ENCODE measurements around the gene TENT5C.
A peak's percentile ranks its signal among the peaks of the same experiment; 100 is the strongest.

TENT5C gene

GRCh38 chr1:117608758-117609157, 2.9 kb downstream of the TENT5C start:
- Histone ChIP-seq H3K4me3 (ENCODE audit: low read depth in 1 of 2, low read length in 2 of 2) (no peak overlapping the region), H3K27me3 (ENCODE audit: low read depth, low read length) (no peaks in the 10 kb centered on the region), H3K4me1 (ENCODE audit: control insufficient read depth in 1 of 2, insufficient read depth in 2 of 2, low read length in 2 of 2) (peaks cover 17 to 30% of the 10 kb centered on the region in 2 donors)

GRCh38 chr1:117609471-117609911, 3.6 kb downstream of the TENT5C start:
- Histone ChIP-seq H3K9me3 (ENCODE audit: control insufficient read depth in 1 of 2, low read length in 2 of 2) (no peaks in the 10 kb centered on the region), H3K4me1 (ENCODE audit: control insufficient read depth in 1 of 2, insufficient read depth in 2 of 2, low read length in 2 of 2) (peaks cover 17 to 31% of the 10 kb centered on the region in 2 donors), H3K36me3 (ENCODE audit: control insufficient read depth in 1 of 2, insufficient read depth in 2 of 2, low read length in 2 of 2) (no peaks in the 10 kb centered on the region), H3K27me3 (ENCODE audit: low read depth, low read length) (no peaks in the 10 kb centered on the region), H3K27ac (ENCODE audit: low read length) (no peak overlapping the region), H3K4me3 (ENCODE audit: low read depth in 1 of 2, low read length in 2 of 2) (no peak overlapping the region)

More at GRCh38 chr1:117608758-117609157, 2.9 kb downstream of the TENT5C start:
- H3K9me3 ChIP-seq (ENCODE audit: control insufficient read depth in 1 of 2, low read length in 2 of 2), result no peaks in the 10 kb centered on the region
- H3K36me3 ChIP-seq (ENCODE audit: control insufficient read depth in 1 of 2, insufficient read depth in 2 of 2, low read length in 2 of 2), result no peaks in the 10 kb centered on the region
- peak overlapping the region; percentile 16 for H3K27ac ChIP-seq (ENCODE audit: low read length)

- Histone ChIP-seq H3K4me1 (ENCODE audit: control insufficient read depth in 1 of 2, insufficient read depth in 2 of 2, low read length in 2 of 2) (peaks cover 17 to 34% of the 10 kb centered on the region in 2 donors), H3K27me3 (ENCODE audit: low read depth, low read length) (no peaks in the 10 kb centered on the region)
Observed at GRCh38 chr1:117610036-117610435, 4.2 kb downstream of the TENT5C start.

GRCh38 chr1:117611121-117611601, 5.3 kb downstream of the TENT5C start:
- no peaks in the 10 kb centered on the region for H3K36me3 ChIP-seq (ENCODE audit: control insufficient read depth in 1 of 2, insufficient read depth in 2 of 2, low read length in 2 of 2)
- no peaks in the 10 kb centered on the region for H3K9me3 ChIP-seq (ENCODE audit: control insufficient read depth in 1 of 2, low read length in 2 of 2)
- no peaks in the 10 kb centered on the region for H3K27me3 ChIP-seq (ENCODE audit: low read depth, low read length)
- peak overlapping the region; percentile 14 for H3K27ac ChIP-seq (ENCODE audit: low read length)
- no peak overlapping the region for H3K4me3 ChIP-seq (ENCODE audit: low read depth in 1 of 2, low read length in 2 of 2)
- peaks cover 17 to 34% of the 10 kb centered on the region in 2 donors for H3K4me1 ChIP-seq (ENCODE audit: control insufficient read depth in 1 of 2, insufficient read depth in 2 of 2, low read length in 2 of 2)

More at GRCh38 chr1:117610036-117610435, 4.2 kb downstream of the TENT5C start:
- Histone ChIP-seq H3K9me3 (ENCODE audit: control insufficient read depth in 1 of 2, low read length in 2 of 2) (no peaks in the 10 kb centered on the region), H3K27ac (ENCODE audit: low read length) (no peak overlapping the region), H3K4me3 (ENCODE audit: low read depth in 1 of 2, low read length in 2 of 2) (no peak overlapping the region), H3K36me3 (ENCODE audit: control insufficient read depth in 1 of 2, insufficient read depth in 2 of 2, low read length in 2 of 2) (no peaks in the 10 kb centered on the region)

GRCh38 chr1:117611894-117612483, 6.1 kb downstream of the TENT5C start:
- H3K27me3 ChIP-seq (ENCODE audit: low read depth, low read length), result no peaks in the 10 kb centered on the region
- H3K9me3 ChIP-seq (ENCODE audit: control insufficient read depth in 1 of 2, low read length in 2 of 2), result no peaks in the 10 kb centered on the region
- H3K27ac ChIP-seq (ENCODE audit: low read length), result peak overlapping the region; percentile 73
- no peaks in the 10 kb centered on the region for H3K36me3 ChIP-seq (ENCODE audit: control insufficient read depth in 1 of 2, insufficient read depth in 2 of 2, low read length in 2 of 2)
- peaks cover 17 to 34% of the 10 kb centered on the region in 2 donors for H3K4me1 ChIP-seq (ENCODE audit: control insufficient read depth in 1 of 2, insufficient read depth in 2 of 2, low read length in 2 of 2)
- H3K4me3 ChIP-seq (ENCODE audit: low read depth in 1 of 2, low read length in 2 of 2), result no peak overlapping the region

- H3K4me3 ChIP-seq (ENCODE audit: low read depth in 1 of 2, low read length in 2 of 2), result peak overlapping the region in 1 of 2 donors; percentile 10
- no peaks in the 10 kb centered on the region for H3K9me3 ChIP-seq (ENCODE audit: control insufficient read depth in 1 of 2, low read length in 2 of 2)
- peak overlapping the region; percentile 73 for H3K27ac ChIP-seq (ENCODE audit: low read length)
- H3K36me3 ChIP-seq (ENCODE audit: control insufficient read depth in 1 of 2, insufficient read depth in 2 of 2, low read length in 2 of 2), result no peaks in the 10 kb centered on the region
- peaks cover 17 to 28% of the 10 kb centered on the region in 2 donors for H3K4me1 ChIP-seq (ENCODE audit: control insufficient read depth in 1 of 2, insufficient read depth in 2 of 2, low read length in 2 of 2)
- H3K27me3 ChIP-seq (ENCODE audit: low read depth, low read length), result no peaks in the 10 kb centered on the region
Observed at GRCh38 chr1:117612517-117613248, 6.8 kb downstream of the TENT5C start.

- Histone ChIP-seq H3K4me1 (ENCODE audit: control insufficient read depth in 1 of 2, insufficient read depth in 2 of 2, low read length in 2 of 2) (peaks cover 17 to 23% of the 10 kb centered on the region in 2 donors), H3K4me3 (ENCODE audit: low read depth in 1 of 2, low read length in 2 of 2) (peak overlapping the region in 1 of 2 donors; percentile 10), H3K36me3 (ENCODE audit: control insufficient read depth in 1 of 2, insufficient read depth in 2 of 2, low read length in 2 of 2) (no peaks in the 10 kb centered on the region), H3K27ac (ENCODE audit: low read length) (peak overlapping the region; percentile 73), H3K9me3 (ENCODE audit: control insufficient read depth in 1 of 2, low read length in 2 of 2) (no peaks in the 10 kb centered on the region), H3K27me3 (ENCODE audit: low read depth, low read length) (no peaks in the 10 kb centered on the region)
Observed at GRCh38 chr1:117613249-117613968, 7.6 kb downstream of the TENT5C start.

GRCh38 chr1:117613969-117614729, 8.3 kb downstream of the TENT5C start:
- Histone ChIP-seq H3K4me3 (ENCODE audit: low read depth in 1 of 2, low read length in 2 of 2) (peak overlapping the region in 1 of 2 donors; percentile 17), H3K27ac (ENCODE audit: low read length) (peak overlapping the region; percentile 73), H3K36me3 (ENCODE audit: control insufficient read depth in 1 of 2, insufficient read depth in 2 of 2, low read length in 2 of 2) (no peaks in the 10 kb centered on the region), H3K27me3 (ENCODE audit: low read depth, low read length) (no peaks in the 10 kb centered on the region), H3K9me3 (ENCODE audit: control insufficient read depth in 1 of 2, low read length in 2 of 2) (no peaks in the 10 kb centered on the region), H3K4me1 (ENCODE audit: control insufficient read depth in 1 of 2, insufficient read depth in 2 of 2, low read length in 2 of 2) (peaks cover 17 to 22% of the 10 kb centered on the region in 2 donors)

GRCh38 chr1:117615474-117615873, 9.6 kb downstream of the TENT5C start:
- H3K4me3 ChIP-seq (ENCODE audit: low read depth in 1 of 2, low read length in 2 of 2), result no peak overlapping the region
- peaks cover 16 to 17% of the 10 kb centered on the region in 2 donors for H3K4me1 ChIP-seq (ENCODE audit: control insufficient read depth in 1 of 2, insufficient read depth in 2 of 2, low read length in 2 of 2)
- no peaks in the 10 kb centered on the region for H3K36me3 ChIP-seq (ENCODE audit: control insufficient read depth in 1 of 2, insufficient read depth in 2 of 2, low read length in 2 of 2)
- H3K9me3 ChIP-seq (ENCODE audit: control insufficient read depth in 1 of 2, low read length in 2 of 2), result no peaks in the 10 kb centered on the region
- no peak overlapping the region for H3K27ac ChIP-seq (ENCODE audit: low read length)
- H3K27me3 ChIP-seq (ENCODE audit: low read depth, low read length), result no peaks in the 10 kb centered on the region

- Histone ChIP-seq H3K9me3 (ENCODE audit: control insufficient read depth in 1 of 2, low read length in 2 of 2) (no peaks in the 10 kb centered on the region), H3K36me3 (ENCODE audit: control insufficient read depth in 1 of 2, insufficient read depth in 2 of 2, low read length in 2 of 2) (no peaks in the 10 kb centered on the region), H3K27me3 (ENCODE audit: low read depth, low read length) (no peaks in the 10 kb centered on the region), H3K4me3 (ENCODE audit: low read depth in 1 of 2, low read length in 2 of 2) (no peak overlapping the region), H3K27ac (ENCODE audit: low read length) (no peak overlapping the region), H3K4me1 (ENCODE audit: control insufficient read depth in 1 of 2, insufficient read depth in 2 of 2, low read length in 2 of 2) (peaks cover 13 to 16% of the 10 kb centered on the region in 2 donors)
Observed at GRCh38 chr1:117616356-117616755, 10.5 kb downstream of the TENT5C start.
